Astrocyte of the cerebellum (primary cell): ENCODE data around the gene RARS1.

Experiments
- DNase-seq: peaks from one replicate; pipeline ENCODE4 v3.0.0-alpha.2; 2011; ENCODE audit warnings: low read depth
- H3K4me3 ChIP-seq: 2 replicates; pipeline ENCODE4 v1.5.1; 2011; ENCODE audit warnings: mild to moderate bottlenecking, low read depth, low read length, moderate library complexity
- in situ Hi-C: cut with HindIII; loops from 2 replicates; pipeline ENCODE4 v1.10.0; 2017; ENCODE audit warnings: low sequenced_read_pairs
- TF ChIP-seq, protein P1 (sequence below): IDR thresholded peaks from 2 replicates; pipeline ENCODE4 v1.5.1; 2012; ENCODE audit warnings: low read length, low read depth, moderate library complexity, mild to moderate bottlenecking; ENCODE audit errors: missing control alignments

The RARS1 gene

DNA sequence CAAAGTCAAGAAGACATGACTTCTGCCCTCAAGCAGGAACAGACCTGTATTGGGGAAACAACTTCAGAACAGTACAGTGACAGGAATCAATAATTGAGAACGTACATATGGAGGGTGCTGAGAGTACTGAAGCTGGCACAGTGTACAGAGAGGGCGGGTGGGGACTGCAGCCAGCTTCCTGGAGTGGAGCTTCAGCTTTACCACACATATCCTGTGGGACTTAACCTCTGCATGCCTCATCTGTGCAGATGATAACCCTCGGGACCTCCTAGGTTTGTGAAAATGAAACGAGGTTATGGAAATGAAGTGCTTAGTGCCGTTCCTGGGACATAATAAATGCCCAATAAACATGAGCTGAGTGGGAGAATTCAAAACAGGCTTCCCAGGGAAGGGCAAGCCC is 22.1 kb upstream of the RARS1 start:
- H3K4me3 ChIP-seq = no peak overlapping the region
- DNase-seq = no peak
- TF ChIP-seq, protein P1, sequence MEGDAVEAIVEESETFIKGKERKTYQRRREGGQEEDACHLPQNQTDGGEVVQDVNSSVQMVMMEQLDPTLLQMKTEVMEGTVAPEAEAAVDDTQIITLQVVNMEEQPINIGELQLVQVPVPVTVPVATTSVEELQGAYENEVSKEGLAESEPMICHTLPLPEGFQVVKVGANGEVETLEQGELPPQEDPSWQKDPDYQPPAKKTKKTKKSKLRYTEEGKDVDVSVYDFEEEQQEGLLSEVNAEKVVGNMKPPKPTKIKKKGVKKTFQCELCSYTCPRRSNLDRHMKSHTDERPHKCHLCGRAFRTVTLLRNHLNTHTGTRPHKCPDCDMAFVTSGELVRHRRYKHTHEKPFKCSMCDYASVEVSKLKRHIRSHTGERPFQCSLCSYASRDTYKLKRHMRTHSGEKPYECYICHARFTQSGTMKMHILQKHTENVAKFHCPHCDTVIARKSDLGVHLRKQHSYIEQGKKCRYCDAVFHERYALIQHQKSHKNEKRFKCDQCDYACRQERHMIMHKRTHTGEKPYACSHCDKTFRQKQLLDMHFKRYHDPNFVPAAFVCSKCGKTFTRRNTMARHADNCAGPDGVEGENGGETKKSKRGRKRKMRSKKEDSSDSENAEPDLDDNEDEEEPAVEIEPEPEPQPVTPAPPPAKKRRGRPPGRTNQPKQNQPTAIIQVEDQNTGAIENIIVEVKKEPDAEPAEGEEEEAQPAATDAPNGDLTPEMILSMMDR = no peak
- in situ Hi-C loops = no loop called here

DNA sequence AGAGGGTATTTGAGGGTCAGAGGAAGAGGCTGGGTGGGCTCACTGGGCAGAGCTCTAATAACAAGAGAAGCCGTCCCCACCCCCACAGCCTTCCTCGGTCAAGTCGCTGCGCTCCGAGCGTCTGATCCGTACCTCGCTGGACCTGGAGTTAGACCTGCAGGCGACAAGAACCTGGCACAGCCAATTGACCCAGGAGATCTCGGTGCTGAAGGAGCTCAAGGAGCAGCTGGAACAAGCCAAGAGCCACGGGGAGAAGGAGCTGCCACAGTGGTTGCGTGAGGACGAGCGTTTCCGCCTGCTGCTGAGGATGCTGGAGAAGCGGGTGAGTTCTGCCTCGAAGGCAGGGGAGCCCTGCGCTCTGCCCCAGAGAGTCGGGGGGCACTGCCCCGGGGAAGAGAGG is 21.6 kb upstream of the RARS1 start:
- DNase-seq = no peak
- TF ChIP-seq, protein P1 = no peak
- no peak overlapping the region for H3K4me3 ChIP-seq
- in situ Hi-C loops = no loop called here

DNA sequence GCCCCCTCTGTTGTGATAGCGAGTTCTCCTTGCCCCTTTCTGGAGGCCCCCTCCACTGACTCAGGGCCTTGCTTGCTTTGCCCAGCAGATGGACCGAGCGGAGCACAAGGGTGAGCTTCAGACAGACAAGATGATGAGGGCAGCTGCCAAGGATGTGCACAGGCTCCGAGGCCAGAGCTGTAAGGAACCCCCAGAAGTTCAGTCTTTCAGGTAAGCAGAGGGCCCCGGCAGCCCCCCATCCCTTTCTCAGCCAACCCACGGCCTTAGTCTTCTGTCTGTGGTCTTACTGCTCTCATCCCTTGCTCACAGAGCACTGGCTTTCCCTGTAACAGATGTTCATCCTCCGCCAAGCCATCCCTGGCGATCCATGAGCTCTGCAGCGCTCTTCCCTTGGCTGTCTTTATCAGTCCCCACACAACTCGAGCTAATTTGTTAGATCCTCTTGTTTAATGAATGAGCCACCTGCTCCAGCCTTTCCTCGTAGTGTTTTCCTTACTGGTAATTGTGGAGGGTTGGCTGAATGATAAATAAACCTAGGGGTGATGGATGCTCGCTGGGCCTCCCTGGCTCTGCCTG is 18.4 kb upstream of the RARS1 start:
- TF ChIP-seq, protein P1 = no peak
- H3K4me3 ChIP-seq = no peak overlapping the region
- no peak for DNase-seq
- in situ Hi-C loops = no loop called here

DNA sequence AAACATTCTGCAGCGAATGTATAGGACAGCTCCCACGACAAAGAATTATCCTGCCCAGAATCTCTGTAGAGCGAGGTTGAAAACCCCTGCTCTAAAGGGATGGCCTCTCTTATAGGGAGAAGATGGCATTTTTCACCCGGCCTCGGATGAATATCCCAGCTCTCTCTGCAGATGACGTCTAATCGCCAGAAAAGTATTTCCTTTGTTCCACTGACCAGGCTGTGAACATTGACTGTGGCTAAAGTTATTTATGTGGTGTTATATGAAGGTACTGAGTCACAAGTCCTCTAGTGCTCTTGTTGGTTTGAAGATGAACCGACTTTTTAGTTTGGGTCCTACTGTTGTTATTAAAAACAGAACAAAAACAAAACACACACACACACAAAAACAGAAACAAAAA is 17.4 kb upstream of the RARS1 start:
- in situ Hi-C loops = no loop called here
- TF ChIP-seq, protein P1 = no peak
- no peak overlapping the region for H3K4me3 ChIP-seq
- DNase-seq = peak; percentile 64

DNA sequence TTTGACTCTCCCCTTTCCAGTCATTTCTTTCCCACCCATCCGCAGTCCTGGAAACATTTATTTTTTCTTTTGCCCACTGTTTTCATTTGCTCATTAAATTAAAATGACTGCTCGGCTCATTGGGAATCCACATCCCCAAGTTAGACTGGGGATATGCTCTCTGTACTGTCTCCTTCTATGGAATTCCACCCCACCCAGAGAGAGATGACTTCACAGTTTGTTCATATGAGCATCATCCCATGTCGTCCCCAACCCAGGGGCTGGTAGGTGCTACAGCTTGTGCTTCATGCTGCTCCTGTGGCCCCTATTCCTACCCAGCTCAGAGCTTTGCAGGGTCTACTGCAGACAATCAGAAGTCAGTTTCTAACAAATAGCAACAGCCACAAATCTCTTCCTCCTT is 16.5 kb upstream of the RARS1 start:
- in situ Hi-C loops = no loop called here
- no peak for DNase-seq
- TF ChIP-seq, protein P1 = no peak
- H3K4me3 ChIP-seq = no peak overlapping the region

DNA sequence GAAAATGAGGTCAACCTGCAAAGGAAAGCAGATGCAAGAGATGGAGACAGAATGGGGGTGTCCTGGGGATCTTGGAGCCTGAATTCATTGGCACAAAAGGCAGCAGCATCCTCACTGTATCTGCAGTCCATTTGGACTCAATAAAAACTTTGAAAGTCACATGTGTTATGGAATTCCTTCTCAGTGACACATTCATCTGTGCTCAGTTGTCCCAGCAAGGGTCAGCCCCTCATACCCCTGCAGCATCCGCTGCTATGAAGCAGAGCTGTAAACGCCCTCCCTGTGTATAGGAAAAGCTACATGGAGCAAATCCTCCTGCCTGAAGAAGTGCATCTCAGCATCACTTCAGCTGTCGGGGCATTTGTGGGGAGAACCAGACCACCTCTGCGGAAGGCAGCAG is 14.5 kb upstream of the RARS1 start:
- H3K4me3 ChIP-seq = no peak overlapping the region
- DNase-seq = no peak
- TF ChIP-seq, protein P1 = no peak
- in situ Hi-C loops = no loop called here
